Adipocyte (in vitro differentiated cells): Measurements from ENCODE around the gene ATG5.
A peak's percentile ranks its signal among the peaks of the same experiment; 100 is the strongest.

Experiments used
- DNase-seq: peaks from one replicate; pipeline ENCODE4 v3.0.0-alpha.2; 2015; ENCODE audit warnings: low read depth
- H3K27me3 ChIP-seq: replicated peaks from 2 replicates; pipeline ENCODE4 v1.7.0; 2013; ENCODE audit warnings: mild to moderate bottlenecking, low read length, moderate library complexity; ENCODE audit not compliant: control insufficient read depth, insufficient read depth
- H3K36me3 ChIP-seq: 2 replicates; pipeline ENCODE4 v1.7.0; 2013; ENCODE audit warnings: low read length, mild to moderate bottlenecking, moderate library complexity; ENCODE audit not compliant: control insufficient read depth, insufficient read depth, severe bottlenecking
- H3K4me1 ChIP-seq: 2 replicates; pipeline ENCODE4 v1.7.0; 2013; ENCODE audit warnings: mild to moderate bottlenecking, low read length, moderate library complexity; ENCODE audit not compliant: control insufficient read depth, insufficient read depth
- H3K4me3 ChIP-seq: 2 replicates; pipeline ENCODE4 v1.7.0; 2013; ENCODE audit warnings: mild to moderate bottlenecking, low read length, moderate library complexity
- H3K9ac ChIP-seq: 2 replicates; pipeline ENCODE4 v1.7.0; 2013; ENCODE audit warnings: mild to moderate bottlenecking, low read length, moderate library complexity
- H3K9me3 ChIP-seq: 2 replicates; pipeline ENCODE4 v1.7.0; 2013; ENCODE audit warnings: mild to moderate bottlenecking, low read length, moderate library complexity; ENCODE audit not compliant: control insufficient read depth

ATG5 gene

DNA sequence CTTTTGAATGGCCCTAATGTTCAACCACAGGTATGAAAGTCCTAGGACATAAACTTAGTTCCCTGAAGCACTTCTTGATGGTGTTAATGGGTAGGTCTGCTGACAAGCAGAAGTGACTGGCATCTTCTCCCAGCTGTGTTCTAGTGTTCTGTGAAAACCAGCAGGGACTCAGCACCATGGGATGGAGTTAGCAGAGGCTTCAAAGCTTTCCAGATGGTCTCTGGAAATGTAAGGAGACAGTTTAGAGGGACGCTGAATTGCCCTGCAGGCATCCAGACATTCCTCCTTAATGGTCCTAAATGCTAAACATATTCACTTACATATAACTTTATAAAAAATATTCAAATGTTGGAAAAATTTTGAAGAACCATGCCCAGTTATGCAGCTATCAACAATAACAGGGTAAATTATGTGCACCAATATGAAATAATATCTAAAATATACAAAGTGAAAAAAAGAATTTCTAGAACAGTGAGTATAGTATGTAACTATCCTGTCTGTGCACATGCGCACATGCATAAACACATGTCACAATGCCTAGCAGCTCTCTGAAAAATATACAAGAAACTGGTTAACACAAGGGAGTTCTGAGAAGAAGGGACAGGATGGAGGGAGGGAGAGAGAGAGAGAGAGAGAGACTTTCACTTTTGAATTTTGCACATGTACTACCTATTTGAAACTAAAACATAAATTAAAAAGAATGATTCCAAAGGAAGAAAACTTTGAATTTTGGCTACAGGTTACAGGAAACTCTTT, 152.3 kb downstream of the ATG5 start:
- Histone ChIP-seq H3K4me3 (no peak overlapping the region), H3K9ac (no peak overlapping the region), H3K9me3 (no peaks in the 10 kb centered on the region), H3K36me3 (no peaks in the 10 kb centered on the region), H3K4me1 (no peaks in the 10 kb centered on the region), H3K27me3 (no peaks in the 10 kb centered on the region)
- DNase-seq, result no peak

DNA sequence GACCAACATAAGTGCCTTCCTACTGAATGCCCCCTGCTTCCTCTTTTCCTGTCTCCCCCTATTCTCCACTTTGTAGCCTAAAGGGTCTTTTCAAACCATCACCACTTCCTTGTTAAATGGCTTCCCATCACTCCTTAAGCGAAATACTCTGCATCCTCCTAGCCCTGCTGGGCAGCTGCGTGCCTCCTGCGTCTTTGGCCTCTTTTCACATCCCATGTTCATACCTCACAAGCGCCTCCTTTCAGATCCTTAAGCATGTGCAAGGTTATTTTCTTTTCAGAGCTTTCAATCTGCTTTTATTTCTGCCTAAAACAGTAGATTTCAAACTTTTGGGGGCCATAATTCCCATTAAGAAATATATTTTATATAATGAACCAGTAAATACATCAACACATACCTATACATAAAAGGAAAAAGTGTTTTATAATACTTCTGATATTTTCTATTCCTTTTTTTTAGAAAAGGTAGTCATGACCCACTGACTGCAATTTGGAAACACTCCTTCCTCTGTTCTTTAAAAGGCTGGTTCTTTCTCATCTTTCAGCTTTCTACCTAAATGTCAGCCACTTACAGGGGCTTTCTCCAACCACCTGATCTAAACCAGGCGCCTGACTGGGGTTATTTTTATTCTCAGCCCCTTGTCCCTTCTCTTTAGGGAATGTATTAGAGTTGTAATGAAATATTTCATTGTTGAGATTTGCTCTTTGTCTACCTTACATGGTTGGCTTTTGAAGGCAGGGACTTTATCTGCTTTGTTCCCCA, 155.3 kb downstream of the ATG5 start:
- no peak overlapping the region for H3K9ac ChIP-seq
- H3K4me1 ChIP-seq, result no peaks in the 10 kb centered on the region
- H3K9me3 ChIP-seq, result no peaks in the 10 kb centered on the region
- H3K36me3 ChIP-seq, result no peaks in the 10 kb centered on the region
- no peak overlapping the region for H3K4me3 ChIP-seq
- no peaks in the 10 kb centered on the region for H3K27me3 ChIP-seq
- DNase-seq, result no peak

DNA sequence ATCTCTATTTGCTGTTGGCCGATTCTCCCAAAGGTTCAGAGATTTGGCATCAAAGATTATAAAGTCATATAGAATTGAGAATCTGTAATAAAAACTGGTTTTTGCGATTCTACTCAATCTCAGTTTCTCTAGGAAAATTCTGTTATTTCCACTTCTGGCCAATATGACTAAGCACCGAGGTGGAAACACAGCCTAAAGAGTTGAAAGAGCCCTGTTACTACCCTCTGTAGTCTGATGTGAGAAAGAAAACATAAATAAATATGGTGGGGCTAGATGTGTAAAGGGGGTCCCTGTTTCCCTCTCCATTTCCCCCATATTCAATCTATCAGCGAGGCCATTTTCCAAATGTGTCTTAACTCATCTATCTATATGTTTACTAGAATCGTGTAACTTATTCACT, 156.0 kb downstream of the ATG5 start:
- Histone ChIP-seq H3K36me3 (no peaks in the 10 kb centered on the region), H3K9ac (no peak overlapping the region), H3K4me1 (peaks cover 3% of the 10 kb centered on the region)

DNA sequence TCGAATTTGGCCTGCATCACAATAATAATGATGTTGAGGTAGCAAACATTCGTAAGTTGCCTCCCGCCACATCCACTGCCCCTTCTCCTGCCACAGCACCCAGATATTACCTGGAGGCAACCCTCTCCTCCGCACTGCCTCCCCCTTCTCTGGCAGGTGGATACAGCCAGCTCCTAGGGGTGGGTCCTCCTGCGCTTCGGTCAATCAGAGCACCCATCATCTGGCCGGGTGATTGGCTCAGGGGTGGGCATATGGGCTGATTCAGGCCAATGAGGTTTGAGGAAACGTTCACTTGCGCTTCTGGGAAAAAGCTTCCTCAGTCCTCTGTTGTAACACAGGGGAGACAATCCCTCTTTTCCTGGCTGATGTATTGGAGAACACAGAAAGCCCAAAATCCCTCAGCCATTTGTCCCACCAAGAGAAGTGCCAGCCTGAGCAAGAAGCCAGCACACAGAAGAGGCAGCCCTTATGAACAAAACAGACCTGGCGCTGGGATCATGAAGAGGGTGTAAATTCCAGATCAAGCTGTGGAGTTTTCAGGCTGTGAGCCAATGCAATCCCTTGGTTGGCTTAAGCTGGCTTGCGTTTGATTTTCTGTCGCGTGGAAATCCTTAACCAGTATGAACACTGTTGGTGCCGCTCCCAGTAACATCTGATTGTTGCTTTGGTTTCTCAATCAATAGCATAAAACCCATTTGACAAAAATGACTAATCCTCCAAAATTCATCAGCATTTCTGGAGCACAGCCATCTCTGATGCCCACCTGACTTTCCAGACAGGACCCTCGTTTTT, 157.3 kb downstream of the ATG5 start:
- Histone ChIP-seq H3K4me1 (peaks cover 15% of the 10 kb centered on the region), H3K36me3 (no peaks in the 10 kb centered on the region), H3K9me3 (no peaks in the 10 kb centered on the region), H3K9ac (no peak overlapping the region), H3K4me3 (no peak overlapping the region), H3K27me3 (no peaks in the 10 kb centered on the region)
- no peak for DNase-seq

More for the DNA sequence above, 156.0 kb downstream of the ATG5 start:
- no peak overlapping the region for H3K4me3 ChIP-seq
- no peaks in the 10 kb centered on the region for H3K27me3 ChIP-seq
- no peak for DNase-seq
- H3K9me3 ChIP-seq, result no peaks in the 10 kb centered on the region

DNA sequence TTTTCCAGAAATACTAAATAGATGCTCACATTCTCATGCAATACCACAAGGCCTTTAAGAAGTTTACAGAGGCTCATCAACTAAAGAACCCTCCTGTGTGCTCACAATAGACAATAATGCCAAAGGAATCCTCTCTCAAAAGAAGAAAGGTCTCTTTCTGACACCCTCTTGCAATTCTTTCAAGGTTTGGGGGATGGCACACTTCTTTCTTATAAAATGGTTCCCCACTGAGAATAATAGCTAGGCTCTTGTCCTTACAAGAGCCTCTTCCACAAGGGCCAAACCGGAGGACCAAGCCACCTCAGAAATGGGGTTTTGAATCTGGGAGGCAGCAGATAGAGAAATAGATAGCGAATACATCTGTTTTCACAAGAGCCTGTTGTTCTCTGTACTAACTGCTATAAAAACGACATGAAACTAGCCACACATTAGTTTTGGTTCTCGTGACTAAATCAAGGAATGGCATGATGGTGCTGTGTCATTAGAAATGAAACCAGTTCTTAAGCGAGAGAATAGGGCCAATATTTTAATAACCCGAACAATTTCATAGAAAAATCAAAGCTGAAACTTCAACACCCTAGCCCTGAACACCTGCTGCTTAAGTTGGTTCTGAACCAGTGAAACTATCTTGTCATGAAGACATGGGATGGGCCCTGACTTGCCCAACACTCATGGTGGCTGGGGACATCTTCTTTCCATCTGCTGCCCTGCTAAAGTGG, 158.3 kb downstream of the ATG5 start:
- no peak for DNase-seq
- Histone ChIP-seq H3K4me3 (no peak overlapping the region), H3K4me1 (peaks cover 25% of the 10 kb centered on the region)

DNA sequence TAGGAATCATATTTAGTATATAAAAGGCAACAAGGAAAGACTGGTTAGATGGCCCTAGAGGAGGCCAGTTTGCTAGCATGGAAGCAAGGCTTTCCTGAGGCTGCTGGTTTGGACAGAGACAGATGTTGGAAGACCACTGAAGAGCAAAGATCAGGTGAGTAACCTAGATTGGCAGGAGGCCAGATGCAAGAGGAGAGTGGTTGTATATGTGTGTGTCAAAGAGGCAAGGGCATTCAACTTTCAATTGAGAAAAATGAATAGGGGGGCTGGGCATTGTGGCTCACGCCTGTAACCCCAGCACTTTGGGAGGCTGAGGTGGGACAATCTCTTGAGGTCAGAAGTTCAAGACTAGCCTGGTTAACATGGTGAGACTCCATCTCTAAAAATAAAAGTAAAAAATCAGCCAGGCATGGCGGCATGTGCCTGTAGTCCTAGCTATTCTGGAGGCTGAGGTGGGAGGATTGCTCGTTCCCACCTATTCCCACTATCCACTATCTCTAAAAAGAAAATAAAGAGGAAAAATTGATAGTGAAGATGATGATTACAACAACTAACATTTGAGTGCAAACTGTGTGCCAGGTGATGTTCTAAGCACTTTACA, 159.6 kb downstream of the ATG5 start:
- H3K9me3 ChIP-seq, result no peaks in the 10 kb centered on the region
- no peaks in the 10 kb centered on the region for H3K36me3 ChIP-seq
- H3K9ac ChIP-seq, result no peak overlapping the region
- no peak overlapping the region for H3K4me3 ChIP-seq
- no peaks in the 10 kb centered on the region for H3K27me3 ChIP-seq
- DNase-seq, result no peak
- H3K4me1 ChIP-seq, result peaks cover 25% of the 10 kb centered on the region

More for the DNA sequence above, 158.3 kb downstream of the ATG5 start:
- no peak overlapping the region for H3K9ac ChIP-seq
- no peaks in the 10 kb centered on the region for H3K9me3 ChIP-seq
- H3K36me3 ChIP-seq, result no peaks in the 10 kb centered on the region
- no peaks in the 10 kb centered on the region for H3K27me3 ChIP-seq

DNA sequence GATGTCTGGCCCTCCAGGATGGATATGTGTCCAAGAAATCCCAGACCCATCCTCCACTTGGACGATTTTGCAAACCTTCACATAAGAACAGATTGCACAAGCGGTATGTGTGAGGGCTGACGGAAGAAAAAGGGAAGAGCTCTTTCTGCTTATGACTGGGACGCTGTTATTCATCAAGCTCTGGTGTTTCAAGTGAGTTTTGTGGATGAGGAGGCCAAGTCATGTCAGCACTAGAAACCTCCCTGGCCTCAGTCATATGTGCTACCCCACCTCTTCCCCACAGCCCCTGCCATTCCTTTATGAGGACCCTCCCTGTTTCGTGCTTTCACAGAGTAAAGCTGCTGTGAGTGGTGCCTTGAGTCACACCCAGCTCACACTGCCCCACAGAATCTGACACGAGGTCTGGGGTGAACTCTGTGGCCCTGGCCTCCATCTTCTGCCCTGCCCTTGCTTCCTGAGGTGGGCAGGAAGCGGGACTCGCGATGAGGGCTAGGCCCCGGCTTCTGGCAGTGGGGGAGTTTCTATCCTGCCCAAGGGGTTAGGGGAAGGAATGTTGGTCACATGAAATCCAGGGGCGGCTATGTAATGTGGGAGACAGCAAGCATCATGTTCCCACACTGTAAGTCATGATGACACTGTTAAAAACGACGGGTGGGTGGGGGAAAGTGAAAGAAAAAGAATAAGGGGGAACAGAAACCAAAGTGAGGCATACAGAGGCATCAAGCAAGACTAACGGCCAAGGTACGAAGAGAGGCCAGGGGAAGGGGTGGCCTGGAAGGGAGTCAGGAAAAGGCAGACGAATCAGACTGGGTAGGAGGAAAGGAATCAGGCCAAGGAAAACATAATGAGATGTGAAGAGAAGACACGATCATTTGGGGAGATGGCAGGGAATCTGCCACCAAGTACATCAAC, 161.3 kb downstream of the ATG5 start:
- H3K4me3 ChIP-seq, result peak overlapping the region; percentile 51
- H3K4me1 ChIP-seq, result peaks cover 37% of the 10 kb centered on the region
- no peaks in the 10 kb centered on the region for H3K27me3 ChIP-seq
- no peaks in the 10 kb centered on the region for H3K9me3 ChIP-seq
- H3K36me3 ChIP-seq, result no peaks in the 10 kb centered on the region
- DNase-seq, result peak; percentile 53
- peak overlapping the region; percentile 74 for H3K9ac ChIP-seq

DNA sequence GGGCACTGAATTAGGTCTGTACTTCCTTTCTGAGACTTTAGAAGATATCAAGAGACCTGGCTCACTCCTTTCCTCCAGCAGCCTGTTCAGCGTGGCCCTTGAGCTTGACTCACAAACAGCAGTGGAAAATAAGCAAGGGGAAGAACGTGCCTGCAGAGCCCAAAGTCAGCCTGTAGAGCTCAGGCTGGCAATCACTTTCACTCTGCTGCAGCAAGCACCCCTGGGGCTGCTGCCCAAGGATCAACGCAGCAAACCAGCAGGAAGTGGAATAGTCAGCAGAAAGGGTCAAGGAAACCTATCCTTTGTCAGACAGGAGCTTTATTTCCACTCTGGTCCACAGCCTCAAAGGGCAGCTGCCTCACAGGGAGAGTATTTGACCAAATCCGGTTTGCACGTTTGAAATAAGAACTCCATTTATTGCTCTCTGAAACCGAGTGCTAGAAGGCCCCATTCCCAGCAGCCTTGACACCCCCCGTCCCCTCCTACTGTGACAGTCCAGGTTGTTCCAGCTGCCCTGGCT, 162.1 kb downstream of the ATG5 start:
- peak; percentile 40 for DNase-seq
- H3K27me3 ChIP-seq, result no peaks in the 10 kb centered on the region
- H3K4me3 ChIP-seq, result peak overlapping the region; percentile 51
- H3K9ac ChIP-seq, result peak overlapping the region; percentile 74
- peaks cover 44% of the 10 kb centered on the region for H3K4me1 ChIP-seq
- no peaks in the 10 kb centered on the region for H3K36me3 ChIP-seq
- H3K9me3 ChIP-seq, result no peaks in the 10 kb centered on the region

DNA sequence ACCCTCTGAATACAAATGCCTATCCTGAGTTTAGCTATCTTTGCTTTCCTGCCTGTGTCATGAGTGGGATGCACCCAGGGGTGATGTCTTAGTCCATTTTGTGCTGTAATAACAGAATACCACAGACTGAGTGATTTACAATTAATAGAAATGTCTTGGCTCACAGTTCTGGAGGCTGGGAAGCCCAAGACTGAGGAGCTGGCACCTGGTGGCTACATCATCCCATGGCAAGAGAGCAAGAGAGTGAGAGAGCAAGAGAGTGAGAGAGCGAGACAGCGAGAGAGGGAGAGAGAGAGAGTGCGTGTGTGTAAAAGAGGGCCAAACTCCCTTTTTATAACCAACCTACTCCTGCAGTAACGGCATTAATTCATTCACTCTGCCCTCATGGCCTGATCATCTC, 162.6 kb downstream of the ATG5 start:
- Histone ChIP-seq H3K27me3 (no peaks in the 10 kb centered on the region), H3K36me3 (no peaks in the 10 kb centered on the region), H3K9ac (peak overlapping the region; percentile 74), H3K4me3 (peak overlapping the region; percentile 51), H3K9me3 (no peaks in the 10 kb centered on the region), H3K4me1 (peaks cover 47% of the 10 kb centered on the region)
- DNase-seq, result no peak

DNA sequence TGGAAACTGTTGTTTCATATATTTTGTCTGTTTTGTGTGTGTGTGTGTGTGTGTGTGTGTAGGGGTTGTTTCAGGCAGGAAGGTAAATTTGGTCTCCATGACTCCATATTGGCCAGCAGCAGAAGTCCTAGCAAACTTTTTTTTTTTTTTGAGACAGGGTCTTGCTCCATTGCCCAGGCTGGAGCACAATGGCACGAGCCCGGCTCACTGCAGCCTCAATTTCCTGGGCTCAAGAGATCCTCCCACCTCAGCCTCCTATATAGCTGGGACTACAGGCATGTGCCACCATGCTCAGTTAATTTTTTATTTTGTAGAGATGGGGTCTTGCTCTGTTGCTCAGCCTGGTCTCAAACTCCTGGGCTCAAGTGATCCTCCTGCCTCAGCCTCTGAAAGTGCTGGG, 163.7 kb downstream of the ATG5 start:
- Histone ChIP-seq H3K36me3 (no peaks in the 10 kb centered on the region), H3K9ac (no peak overlapping the region), H3K9me3 (no peaks in the 10 kb centered on the region), H3K4me1 (peaks cover 47% of the 10 kb centered on the region), H3K27me3 (no peaks in the 10 kb centered on the region), H3K4me3 (no peak overlapping the region)
- no peak for DNase-seq
